Uterus (tissue), 4 donors: ENCODE data around the gene SPNS2. TPM values are rescaled to one million over a fixed set of nuclear protein-coding genes. Genes with fewer than 3 reads are reported as not detected.

ENCODE experiments used
- DNase-seq, 2 donors: peaks; one replicate each; pipeline ENCODE4 v3.0.0-alpha.2; 2019 to 2020
- H3K27ac ChIP-seq, 2 donors: fragments of 200-600 bp; sonication (generic); 1 replicate in 1 of 2; 2 replicates in 1 of 2; pipeline ENCODE4 v1.5.1; 2016 to 2018
- H3K27me3 ChIP-seq, 2 donors: fragments of 200-600 bp; sonication (generic); one replicate each; pipeline ENCODE4 v1.5.1; 2018 to 2019; ENCODE audit warnings: control low read depth in 1 of 2
- H3K36me3 ChIP-seq, 2 donors: fragments of 200-600 bp; sonication (generic); one replicate each; pipeline ENCODE4 v1.5.1; 2019; ENCODE audit warnings: control low read depth in 1 of 2
- H3K4me1 ChIP-seq, 2 donors: fragments of 200-600 bp; sonication (generic); one replicate each; pipeline ENCODE4 v1.5.1; 2018 to 2019; ENCODE audit warnings: control low read depth in 1 of 2
- H3K4me3 ChIP-seq, 2 donors: fragments of 200-600 bp; sonication (generic); 1 replicate in 1 of 2; 2 replicates in 1 of 2; pipeline ENCODE4 v1.5.1; 2018 to 2019; ENCODE audit warnings: mild to moderate bottlenecking in 1 of 2
- H3K9me3 ChIP-seq, 2 donors: fragments of 200-600 bp; sonication (generic); one replicate each; pipeline ENCODE4 v1.5.1; 2019; ENCODE audit warnings: control low read depth in 1 of 2
- CTCF ChIP-seq, 4 experiments: fragments of 200-600 bp in 2 of 4; fragments of 450-650 bp in 2 of 4; sonication (generic) in 2 of 4; IDR thresholded peaks; one replicate each; pipeline ENCODE4 v1.5.1; 2016 to 2019; ENCODE audit warnings: antibody characterized with exemption in 4 of 4, mild to moderate bottlenecking in 2 of 4, moderate library complexity in 1 of 4
- POLR2A ChIP-seq, 2 donors: fragments of 450-650 bp; IDR thresholded peaks; one replicate each; pipeline ENCODE4 v1.6.1; 2016; ENCODE audit warnings: antibody characterized with exemption in 2 of 2, mild to moderate bottlenecking in 1 of 2, moderate library complexity in 1 of 2
- intact Hi-C: fragments of 100-400 bp; cut with DNase I; formaldehyde crosslinking; loops from one replicate; pipeline ENCODE4 v1.15.1; 2023; ENCODE audit warnings: low total_unique reads
- total RNA-seq, 4 donors: library from RNA; depleted of rRNA in 3 of 4; stranded (reverse); fragments of >200 nt in 3 of 4; gene quantifications; one replicate each; pipeline versions ENCODE4 v1.1.0 to v1.2.4, GENCODE V29; 2014 to 2023
- donor health status: DM: yes; HTN: yes; CAD: no.

Gene SPNS2
- total RNA-seq, 4 donors from 2014 or later: 3.8 to 40.5 (median 13.6) TPM

GRCh38 chr17:4549781-4550533 lies 51.3 kb downstream of the SPNS2 start:
- TF ChIP-seq POLR2A (IDR thresholded peaks at IDR 0.05) (no peak), CTCF (IDR thresholded peaks at IDR 0.05) (no peak)
- H3K4me1 ChIP-seq: no peaks in the 10 kb centered on the region
- H3K9me3 ChIP-seq: no peaks in the 10 kb centered on the region
- no peak for DNase-seq
- H3K27me3 ChIP-seq: no peaks in the 10 kb centered on the region
- intact Hi-C loops: no loop called here
- H3K36me3 ChIP-seq: no peaks in the 10 kb centered on the region
- H3K27ac ChIP-seq: no peak overlapping the region
- H3K4me3 ChIP-seq: no peak overlapping the region

- no peak for DNase-seq
- H3K4me3 ChIP-seq: no peak overlapping the region
- no peak for TF ChIP-seq POLR2A (IDR thresholded peaks at IDR 0.05)
- TF ChIP-seq CTCF (IDR thresholded peaks at IDR 0.05): no peak
- no peaks in the 10 kb centered on the region for H3K36me3 ChIP-seq
- intact Hi-C loops: no loop called here
- H3K9me3 ChIP-seq: no peaks in the 10 kb centered on the region
- no peak overlapping the region for H3K27ac ChIP-seq
- no peaks in the 10 kb centered on the region for H3K27me3 ChIP-seq
- no peaks in the 10 kb centered on the region for H3K4me1 ChIP-seq
Observed at GRCh38 chr17:4550534-4551039, 51.9 kb downstream of the SPNS2 start.

DNA sequence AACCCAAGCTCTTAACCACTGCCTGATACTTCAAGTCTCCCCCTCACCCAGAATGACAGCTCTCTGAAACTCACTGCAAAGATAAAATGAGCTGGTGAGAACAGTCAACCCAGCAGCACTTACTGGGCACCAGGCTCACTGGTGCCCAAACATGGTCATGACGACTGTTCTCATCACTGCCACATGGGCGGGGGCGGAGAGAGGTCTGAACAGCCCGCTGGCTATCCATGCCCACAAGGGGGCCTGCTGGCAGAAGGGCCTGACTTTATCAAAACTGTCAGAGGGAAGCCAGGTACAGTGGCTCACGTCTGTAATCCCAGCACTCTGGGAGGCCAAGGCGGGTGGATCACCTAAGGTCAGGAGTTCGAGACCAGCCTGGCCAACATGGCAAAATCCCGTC lies 52.5 kb downstream of the SPNS2 start:
- Histone ChIP-seq H3K36me3 (no peaks in the 10 kb centered on the region), H3K4me3 (no peak overlapping the region), H3K4me1 (no peaks in the 10 kb centered on the region), H3K9me3 (no peaks in the 10 kb centered on the region), H3K27ac (no peak overlapping the region), H3K27me3 (no peaks in the 10 kb centered on the region)
- no peak for DNase-seq
- intact Hi-C loops: no loop called here
- TF ChIP-seq POLR2A (IDR thresholded peaks at IDR 0.05) (no peak), CTCF (IDR thresholded peaks at IDR 0.05) (no peak)

DNA sequence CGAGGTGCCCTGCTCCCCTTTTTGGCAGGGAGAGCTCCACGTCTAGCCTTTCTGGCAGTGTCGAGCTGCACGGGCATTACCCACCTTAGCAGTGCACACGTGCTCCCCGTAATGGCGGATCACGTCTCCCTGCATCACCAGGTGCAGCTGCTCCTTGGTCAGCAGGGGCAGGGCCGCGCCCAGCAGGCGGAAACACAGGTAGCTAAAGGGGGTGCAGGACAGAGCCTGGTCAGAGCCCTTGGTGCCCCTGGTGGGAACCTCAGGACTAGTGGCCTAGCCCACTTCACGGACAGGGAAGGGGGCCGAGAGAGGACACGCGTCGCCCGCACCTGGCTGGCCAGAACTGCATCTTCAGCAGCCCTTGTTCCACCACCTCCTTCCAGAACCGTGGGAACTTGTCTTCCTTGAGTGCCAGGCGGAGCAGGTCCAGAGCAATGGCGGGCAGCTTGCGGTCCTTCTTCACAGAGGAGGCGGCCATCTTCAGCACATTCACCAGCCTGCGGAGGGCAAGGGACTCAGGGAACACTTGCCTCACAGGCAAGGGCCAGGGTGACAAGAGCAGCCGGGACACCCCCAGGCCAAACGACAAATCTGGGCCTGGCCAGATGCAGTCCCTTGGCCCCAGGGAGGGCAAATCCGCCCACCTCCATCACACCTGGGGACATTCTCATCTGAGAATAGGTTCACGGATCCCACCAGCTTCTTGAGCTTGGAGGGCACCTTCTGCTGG lies 53.3 kb downstream of the SPNS2 start:
- H3K27ac ChIP-seq: no peak overlapping the region
- no peak for DNase-seq

More for the DNA sequence above, 53.3 kb downstream of the SPNS2 start:
- Histone ChIP-seq H3K4me3 (no peak overlapping the region), H3K4me1 (no peaks in the 10 kb centered on the region), H3K36me3 (no peaks in the 10 kb centered on the region), H3K27me3 (no peaks in the 10 kb centered on the region), H3K9me3 (no peaks in the 10 kb centered on the region)
- intact Hi-C loops: no loop called here
- TF ChIP-seq CTCF (IDR thresholded peaks at IDR 0.05) (no peak), POLR2A (IDR thresholded peaks at IDR 0.05) (no peak)
